HG03066 (cell line): ENCODE results near the gene PLA2G1B.

Source experiments
- ATAC-seq: cut with Tn5 transposase; IDR thresholded peaks from one replicate; pipeline ENCODE4 v1.9.1; 2021; ENCODE audit warnings: low read depth; ENCODE audit not compliant: unreplicated experiment

The PLA2G1B gene

GRCh38 chr12:120331390-120331789 lies 3.8 kb upstream of the PLA2G1B start:
- ATAC-seq = no peak

- no peak for ATAC-seq
These were observed 649 bp upstream of the PLA2G1B start for GRCh38 chr12:120328228-120328627.

DNA sequence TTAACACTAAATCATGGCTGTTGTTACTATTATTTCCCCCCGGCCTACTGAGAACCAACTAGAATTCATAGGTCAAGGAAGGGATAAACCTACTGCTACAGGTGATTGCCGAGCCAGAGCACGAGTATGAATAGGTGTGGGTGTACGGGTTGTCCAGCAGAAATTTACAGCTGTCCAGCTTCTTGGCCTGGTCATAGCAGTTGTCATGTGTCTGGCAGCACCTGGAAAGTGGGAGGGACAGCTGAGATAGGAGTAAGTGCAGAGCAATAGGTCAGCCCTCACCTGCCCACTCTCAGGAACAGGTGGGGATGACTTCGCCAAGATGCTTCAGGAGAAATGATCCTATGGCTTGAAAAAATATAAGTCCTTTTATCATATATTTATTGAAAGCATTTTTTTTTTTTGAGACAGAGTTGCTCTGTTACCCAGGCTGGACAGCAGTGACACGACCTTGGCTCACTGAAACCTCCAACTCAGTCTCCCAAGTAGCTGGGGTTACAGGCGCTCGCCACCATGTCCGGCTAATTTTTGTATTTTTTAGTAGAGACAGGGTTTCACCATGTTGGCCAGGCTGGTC lies 2.6 kb downstream of the PLA2G1B start:
- no peak for ATAC-seq

DNA sequence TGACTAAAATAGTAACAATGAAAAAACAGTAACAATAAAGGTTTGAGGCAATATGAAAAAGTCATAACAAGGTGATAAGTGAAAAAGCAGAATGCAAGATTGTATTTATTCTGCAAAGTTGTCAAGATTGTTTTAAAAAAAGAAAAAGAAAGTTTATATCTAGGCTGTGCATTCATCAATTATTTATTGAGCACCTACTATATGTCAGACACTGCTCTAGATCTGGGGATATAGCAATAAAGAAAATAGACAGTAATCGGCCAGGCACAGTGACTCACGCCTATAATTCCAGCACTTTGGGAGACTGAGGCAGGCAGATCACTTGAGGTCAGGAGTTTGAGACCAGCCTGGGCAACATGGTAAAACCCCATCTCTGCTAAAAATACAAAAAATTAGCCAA lies 3.8 kb downstream of the PLA2G1B start:
- no peak for ATAC-seq

DNA sequence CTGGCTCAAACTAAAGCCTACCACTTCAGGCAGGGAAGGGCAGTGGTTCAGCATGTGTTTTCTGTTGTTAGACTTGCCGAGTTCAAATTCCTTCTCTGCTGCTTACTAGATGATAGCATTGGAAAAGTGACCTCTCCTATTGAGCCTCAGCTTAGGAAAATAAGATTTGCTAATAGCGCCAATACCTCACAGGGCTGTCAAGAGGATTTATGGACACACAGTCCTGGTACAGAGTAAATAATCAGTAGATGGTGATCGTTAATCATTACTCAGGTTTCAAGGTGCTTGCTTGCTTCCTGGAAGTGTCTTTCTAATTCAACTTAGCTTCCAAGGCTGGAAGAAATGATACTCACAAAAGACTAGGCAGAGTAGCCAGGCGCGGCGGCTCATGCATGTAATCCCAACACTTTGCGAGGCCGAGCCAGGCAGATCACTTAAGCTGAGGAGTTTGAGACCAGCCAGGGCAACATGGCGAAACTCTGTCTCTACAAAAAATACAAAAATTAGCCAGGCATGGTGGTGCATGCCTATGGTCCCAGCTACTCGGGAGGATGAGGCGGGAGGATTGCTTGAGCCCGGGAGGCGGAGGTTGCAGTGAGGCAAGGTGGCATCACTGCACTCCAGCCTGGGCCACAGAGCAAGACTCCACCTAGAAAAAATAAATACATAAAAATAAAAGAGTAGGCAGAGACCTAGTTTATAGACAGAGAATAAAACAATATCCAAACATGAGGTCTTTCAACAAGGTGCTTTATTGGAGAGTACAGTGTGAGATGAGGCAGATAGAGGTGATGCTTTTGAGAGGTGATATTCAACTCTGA lies 6.0 kb downstream of the PLA2G1B start:
- ATAC-seq = no peak

GRCh38 chr12:120317224-120318105 lies 10.1 kb downstream of the PLA2G1B start:
- peak; percentile 99 for ATAC-seq

DNA sequence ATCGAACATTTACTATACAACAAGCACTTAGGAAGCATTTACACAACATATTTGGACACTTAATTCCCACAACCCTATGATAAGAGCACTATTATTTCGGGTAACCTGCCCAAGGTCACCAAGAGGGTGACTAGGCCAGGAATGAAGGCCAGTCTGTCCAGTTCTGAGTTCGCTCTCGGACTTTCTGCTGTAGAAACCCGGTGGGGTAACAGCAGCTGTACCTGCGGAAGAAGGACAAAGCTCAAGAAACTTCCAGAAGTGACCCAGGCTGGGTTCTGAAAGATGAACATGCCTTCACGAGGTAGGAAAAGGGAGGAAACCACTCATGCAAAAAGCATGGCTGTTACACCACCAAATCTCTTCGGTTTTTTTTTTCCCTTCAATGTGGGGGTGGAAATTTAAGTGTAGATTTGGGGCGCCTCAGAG lies 10.8 kb downstream of the PLA2G1B start:
- no peak for ATAC-seq

DNA sequence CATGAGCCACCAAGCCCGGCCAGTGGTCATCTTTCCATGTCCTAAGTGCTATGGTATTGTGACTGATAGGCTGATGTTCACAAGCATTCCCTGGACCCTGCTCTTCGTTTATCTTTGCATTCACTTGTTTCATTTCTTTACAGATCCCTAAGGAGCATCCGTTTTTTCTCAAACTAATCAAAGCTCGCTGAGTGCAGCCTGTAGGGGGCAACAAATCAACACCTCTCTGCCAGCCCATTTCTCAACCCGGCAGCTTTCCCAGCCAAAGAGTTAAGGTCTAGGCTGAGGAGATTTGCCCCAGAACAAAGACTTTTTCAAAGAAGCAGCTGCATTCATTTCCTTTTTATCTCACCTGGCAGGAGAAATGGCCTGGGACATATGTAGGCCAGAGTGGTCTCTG lies 13.4 kb downstream of the PLA2G1B start:
- no peak for ATAC-seq

- ATAC-seq = peak; percentile 97
These were observed 25.4 kb downstream of the PLA2G1B start, which contains the start of gene SIRT4 for GRCh38 chr12:120301962-120302815. SIRT4 (plus strand) TSS chr12:120302321; CDS start chr12:120303562, 1,241 bp downstream.

DNA sequence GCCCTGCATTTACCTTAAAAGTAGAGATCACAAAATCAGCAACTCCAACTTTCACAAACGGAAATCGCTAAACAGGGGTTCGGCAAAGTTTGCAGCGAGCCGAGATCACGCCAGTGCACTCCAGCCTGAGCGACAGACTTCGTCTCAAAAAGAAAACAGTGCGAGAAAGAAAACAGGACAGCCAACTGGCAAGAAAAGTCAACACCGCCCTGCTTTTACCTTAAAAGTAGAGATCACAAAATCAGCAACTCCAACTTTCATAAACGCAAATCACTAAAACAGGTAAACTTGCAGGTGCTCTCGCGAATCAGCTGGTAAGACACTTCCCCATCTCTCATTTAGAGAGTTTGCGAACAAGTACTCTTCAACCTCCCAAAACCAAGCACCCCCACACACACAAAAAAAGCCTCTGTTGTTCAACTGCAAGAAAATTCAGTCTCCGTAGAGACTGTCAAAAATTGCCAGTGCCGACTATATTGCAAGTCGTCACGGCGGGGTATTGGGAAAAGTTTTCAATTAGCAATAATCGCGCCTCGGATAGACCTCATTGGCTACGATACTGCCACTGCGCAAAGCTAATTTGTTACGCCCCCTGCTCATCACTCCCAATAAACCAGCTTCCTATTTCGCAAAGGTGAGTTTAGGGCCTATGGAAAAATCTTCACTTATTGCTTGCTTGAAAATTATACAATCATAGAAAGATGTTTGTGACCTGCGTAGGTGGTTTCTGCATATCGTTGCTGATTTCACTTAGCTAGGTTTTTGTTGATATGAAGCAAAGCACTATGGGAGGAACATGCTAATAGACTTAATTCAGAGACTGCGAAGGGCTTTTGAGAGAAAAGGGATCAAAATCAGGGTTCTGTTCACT lies 34.7 kb downstream of the PLA2G1B start, which contains the start of gene RNU4-1:
TSS of gene RNU4-1 (minus strand) at position 577 of the 871 bp plus-strand sequence.
- ATAC-seq = peak; percentile 57

GRCh38 chr12:120292411-120292660 lies 35.2 kb downstream of the PLA2G1B start:
- no peak for ATAC-seq

- ATAC-seq = no peak
These were observed 36.8 kb downstream of the PLA2G1B start for GRCh38 chr12:120290609-120291305.

- no peak for ATAC-seq
These were observed 40.1 kb downstream of the PLA2G1B start for GRCh38 chr12:120287491-120287890.

- no peak for ATAC-seq
These were observed 40.6 kb downstream of the PLA2G1B start for GRCh38 chr12:120286768-120287490.

DNA sequence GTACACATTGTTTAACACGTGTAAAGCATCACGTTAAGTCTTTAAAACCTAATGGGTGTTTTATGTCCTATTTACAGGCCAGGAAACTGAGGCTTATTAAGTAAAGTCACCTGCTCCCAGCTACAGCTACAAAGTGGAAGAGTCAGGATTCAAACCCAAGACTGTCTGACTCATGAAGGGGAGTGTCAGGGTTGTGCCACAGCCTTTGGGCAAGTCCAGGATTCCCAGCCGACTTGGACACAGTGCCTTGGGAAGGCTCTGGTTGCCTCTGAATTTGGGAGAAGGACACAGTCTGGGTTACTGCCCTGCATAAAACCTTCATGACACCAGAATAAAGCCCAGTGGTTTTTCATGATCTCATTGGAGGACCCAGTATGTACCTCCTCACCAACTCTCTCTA lies 43.2 kb downstream of the PLA2G1B start:
- no peak for ATAC-seq

GRCh38 chr12:120283318-120283717 lies 44.3 kb downstream of the PLA2G1B start:
- ATAC-seq = no peak

DNA sequence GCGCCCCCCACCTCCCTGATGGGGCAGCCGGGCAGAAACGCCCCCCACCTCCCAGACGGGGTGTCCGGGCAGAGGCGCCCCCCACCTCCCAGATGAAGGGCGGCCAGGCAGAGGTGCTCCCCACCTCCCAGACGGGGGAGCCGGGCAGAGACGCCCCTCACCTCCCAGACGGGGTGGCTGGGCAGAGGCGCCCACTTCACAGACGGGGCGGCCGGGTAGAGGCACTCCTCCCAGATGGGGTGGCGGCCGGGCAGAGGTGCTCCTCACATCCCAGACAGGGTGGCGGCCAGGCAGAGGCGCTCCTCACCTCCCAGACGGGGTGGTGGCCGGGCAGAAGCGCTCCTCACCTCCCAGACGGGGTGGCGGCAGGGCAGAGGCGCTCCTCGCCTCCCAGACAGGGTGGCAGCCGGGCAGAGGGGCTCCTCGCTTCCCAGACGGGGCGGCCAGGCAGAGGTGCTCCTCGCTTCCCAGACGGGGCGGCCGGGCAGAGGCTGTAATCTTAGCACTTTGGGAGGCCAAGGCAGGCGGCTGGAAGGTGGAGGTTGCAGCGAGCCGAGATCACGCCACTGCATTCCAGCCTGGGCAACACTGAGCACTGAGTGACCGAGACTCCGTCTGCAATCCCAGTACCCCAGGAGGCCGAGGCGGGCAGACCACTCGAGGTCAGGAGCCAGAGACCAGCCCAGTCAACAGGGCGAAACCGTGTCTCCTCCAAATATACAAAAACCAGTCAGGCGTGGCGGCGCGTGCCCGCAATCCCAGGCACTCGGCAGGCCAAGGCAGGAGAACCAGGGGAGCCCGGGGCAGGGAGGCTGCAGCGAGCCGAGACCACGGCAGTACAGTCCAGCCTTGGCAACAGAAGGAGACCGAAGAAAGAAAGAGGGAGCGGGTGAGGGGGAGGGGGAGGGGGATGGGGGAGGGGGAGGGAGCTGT lies 49.2 kb downstream of the PLA2G1B start:
- no peak for ATAC-seq
